GM19397 (cell line): ENCODE measurements around the gene ZC3H12D.
"Not testable (repeated sequence)": the region's sequence is repeated elsewhere in the genome, so short reads cannot be mapped to it uniquely, and the experiment has no call there.

Experiments
- ATAC-seq: cut with Tn5 transposase; IDR thresholded peaks from one replicate; pipeline ENCODE4 v1.9.1; 2021; ENCODE audit warnings: mild to moderate bottlenecking, moderate library complexity; ENCODE audit not compliant: unreplicated experiment

Gene ZC3H12D

GRCh38 chr6:149444360-149445094, 40.3 kb downstream of the ZC3H12D start:
- not testable (repeated sequence) for ATAC-seq

- ATAC-seq = no peak
Observed at GRCh38 chr6:149443411-149444181, 41.2 kb downstream of the ZC3H12D start.

GRCh38 chr6:149441740-149442139, 43.1 kb downstream of the ZC3H12D start:
- ATAC-seq = no peak

- ATAC-seq = no peak
Observed at GRCh38 chr6:149440735-149441671, 43.8 kb downstream of the ZC3H12D start.

GRCh38 chr6:149439626-149440025, 45.2 kb downstream of the ZC3H12D start:
- ATAC-seq = no peak

- no peak for ATAC-seq
Observed at GRCh38 chr6:149438855-149439254, 46.0 kb downstream of the ZC3H12D start.

GRCh38 chr6:149437212-149437611, 47.6 kb downstream of the ZC3H12D start:
- ATAC-seq = no peak

GRCh38 chr6:149436647-149437046, 48.2 kb downstream of the ZC3H12D start:
- no peak for ATAC-seq

GRCh38 chr6:149435919-149436586, 48.8 kb downstream of the ZC3H12D start:
- ATAC-seq = no peak

- ATAC-seq = no peak
Observed at GRCh38 chr6:149433881-149434280, 50.9 kb downstream of the ZC3H12D start.

- ATAC-seq = no peak
Observed at GRCh38 chr6:149433405-149433804, 51.4 kb downstream of the ZC3H12D start.

GRCh38 chr6:149431905-149432775, 52.7 kb downstream of the ZC3H12D start:
- no peak for ATAC-seq

- no peak for ATAC-seq
Observed at GRCh38 chr6:149429427-149430360, 55.1 kb downstream of the ZC3H12D start.

GRCh38 chr6:149428606-149429005, 56.2 kb downstream of the ZC3H12D start:
- no peak for ATAC-seq

GRCh38 chr6:149425754-149426153, 59.1 kb downstream of the ZC3H12D start:
- ATAC-seq = no peak

GRCh38 chr6:149425224-149425623, 59.6 kb downstream of the ZC3H12D start:
- no peak for ATAC-seq

- no peak for ATAC-seq
Observed at GRCh38 chr6:149423964-149424440, 60.8 kb downstream of the ZC3H12D start.

- no peak for ATAC-seq
Observed at GRCh38 chr6:149422581-149422980, 62.2 kb downstream of the ZC3H12D start.
